ENCODE measurements around the gene JAG1.

DNA sequence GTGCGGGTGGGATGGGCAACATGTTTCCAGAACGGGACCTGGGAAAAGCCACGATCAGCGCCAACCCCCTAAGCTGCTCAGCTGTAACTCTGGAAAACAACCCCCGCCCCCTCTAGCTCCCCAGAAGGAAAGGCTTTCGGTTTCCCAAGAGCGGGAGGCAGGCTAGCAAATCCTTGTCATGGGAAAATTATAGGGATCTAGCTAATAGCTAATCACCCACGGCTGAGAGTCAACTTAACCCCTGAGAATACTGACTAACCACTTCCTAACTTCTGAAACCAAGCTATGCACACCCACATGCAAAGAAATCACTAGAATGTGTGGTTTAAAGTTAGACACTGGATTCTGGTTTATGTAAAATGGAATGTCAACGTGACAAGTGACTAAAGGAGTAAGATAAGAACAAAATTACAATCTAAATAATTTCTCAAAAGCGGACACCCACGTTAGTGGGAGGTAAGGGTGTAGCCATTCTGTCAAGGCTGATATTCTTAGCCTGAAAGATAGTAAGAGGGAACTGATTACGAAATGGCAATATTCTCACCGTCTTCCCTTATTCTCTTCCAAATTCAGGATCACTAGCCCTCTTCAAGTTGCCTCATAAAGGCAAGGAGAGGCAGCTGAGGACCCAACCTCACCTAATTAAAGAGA is 20.1 kb downstream of the JAG1 start:
- TF ChIP-seq EZH2 (IDR thresholded peaks at IDR 0.05; ENCODE audit: insufficient read depth, poor library complexity, severe bottlenecking) (no peak), EZH2phosphoT487 (IDR thresholded peaks at IDR 0.05; ENCODE audit: insufficient read depth, low read depth) (no peak)

All from GM23248 (cell line).